Eye (tissue), 1 donor: ENCODE data around the gene SRPK3.
"Not testable (repeated sequence)": the region's sequence is repeated elsewhere in the genome, so short reads cannot be mapped to it uniquely, and the experiment has no call there.

Experiments used
- DNase-seq: peaks from one replicate; pipeline ENCODE4 v3.0.0-alpha.2; 2015

The SRPK3 gene

DNA sequence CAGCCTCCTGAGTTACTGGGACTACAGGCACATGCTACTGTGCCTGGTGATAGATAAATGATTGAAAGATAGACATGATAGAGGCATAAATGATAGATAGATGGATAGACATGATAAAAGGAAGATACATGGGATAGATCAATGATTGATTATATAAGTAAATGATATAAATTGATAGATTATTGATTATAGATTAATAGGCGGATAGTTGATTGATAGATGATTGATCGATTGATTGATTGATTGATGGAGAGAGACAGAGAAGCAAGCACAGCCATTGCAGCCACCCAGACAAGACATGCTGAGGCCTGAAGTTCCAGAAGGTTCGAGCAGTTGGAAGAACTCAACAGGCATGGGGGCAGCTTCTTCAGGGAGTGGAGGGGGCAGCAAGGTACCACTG lies 34.5 kb upstream of the SRPK3 start:
- no peak for DNase-seq

- DNase-seq: not testable (repeated sequence)
Measured at GRCh38 chrX:153746991-153747390, 33.9 kb upstream of the SRPK3 start.

DNA sequence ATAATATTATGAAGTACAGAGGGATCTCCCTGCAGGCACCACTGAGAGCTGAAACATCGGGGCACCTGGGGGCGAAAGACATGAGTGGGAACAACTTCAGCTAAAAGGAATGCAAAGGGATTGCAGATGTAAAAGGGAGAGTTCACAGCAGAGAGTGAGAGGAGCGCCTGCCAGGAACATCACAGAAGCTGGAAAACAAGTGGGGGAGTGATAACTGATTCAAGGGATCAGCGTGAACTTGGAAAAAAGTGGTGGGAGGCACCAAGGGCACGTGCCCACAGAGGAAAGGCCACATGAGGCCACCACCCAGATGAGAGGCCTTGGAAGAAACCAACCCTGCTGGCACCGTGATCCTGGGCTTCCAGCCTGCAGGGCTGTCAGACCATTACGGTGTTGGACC lies 31.8 kb upstream of the SRPK3 start:
- not testable (repeated sequence) for DNase-seq

- peak; percentile 29 for DNase-seq
Measured at GRCh38 chrX:153750127-153750774, 30.6 kb upstream of the SRPK3 start.

- DNase-seq: no peak
Measured at GRCh38 chrX:153755136-153755535, 25.7 kb upstream of the SRPK3 start.

DNA sequence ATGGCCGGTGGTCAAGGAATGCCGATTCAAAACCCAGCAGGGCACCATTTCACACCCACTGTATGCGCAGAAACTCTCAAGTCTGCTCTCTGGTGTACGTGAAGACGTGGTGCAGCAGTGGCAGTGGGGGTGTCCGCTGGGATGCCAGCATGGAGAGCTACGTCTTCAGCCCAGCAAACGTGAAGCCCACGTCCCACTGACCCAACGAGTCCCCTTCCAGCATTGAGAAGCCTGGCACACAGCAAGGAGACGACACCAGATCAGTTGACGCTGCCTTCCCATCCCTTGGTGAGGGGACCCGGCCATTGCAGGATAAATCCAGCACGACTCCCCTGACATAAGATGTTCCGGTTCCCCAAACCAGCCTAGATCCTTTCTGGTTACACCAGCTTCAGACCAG lies 19.0 kb upstream of the SRPK3 start:
- DNase-seq: no peak

DNA sequence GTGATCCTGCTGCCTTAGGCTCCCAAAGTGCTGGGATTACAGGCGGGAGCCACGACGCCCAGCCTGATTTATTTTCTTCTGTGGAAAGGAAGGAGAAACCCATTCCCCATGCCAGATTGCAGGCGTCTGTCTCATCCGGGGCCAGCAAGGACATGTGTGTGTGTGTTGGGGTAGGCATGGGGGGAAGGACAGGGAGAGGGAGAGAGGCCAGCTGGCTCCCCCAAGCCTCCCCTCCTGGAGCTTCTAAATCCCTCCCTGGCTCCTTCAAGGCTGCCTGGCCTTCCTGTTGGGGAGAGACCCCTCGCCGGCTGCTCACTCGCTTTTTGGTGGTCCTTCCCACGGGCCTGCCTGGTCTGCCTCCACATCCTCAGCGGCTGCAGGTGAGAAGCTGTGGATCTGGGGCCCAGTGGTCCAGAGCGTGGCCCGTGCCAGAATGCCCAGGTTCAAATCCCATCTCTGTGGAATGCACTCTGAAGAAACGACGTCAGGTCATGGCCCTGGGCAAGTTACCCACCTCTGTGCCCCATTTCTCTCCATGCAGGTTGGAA lies 18.1 kb upstream of the SRPK3 start:
- no peak for DNase-seq

DNA sequence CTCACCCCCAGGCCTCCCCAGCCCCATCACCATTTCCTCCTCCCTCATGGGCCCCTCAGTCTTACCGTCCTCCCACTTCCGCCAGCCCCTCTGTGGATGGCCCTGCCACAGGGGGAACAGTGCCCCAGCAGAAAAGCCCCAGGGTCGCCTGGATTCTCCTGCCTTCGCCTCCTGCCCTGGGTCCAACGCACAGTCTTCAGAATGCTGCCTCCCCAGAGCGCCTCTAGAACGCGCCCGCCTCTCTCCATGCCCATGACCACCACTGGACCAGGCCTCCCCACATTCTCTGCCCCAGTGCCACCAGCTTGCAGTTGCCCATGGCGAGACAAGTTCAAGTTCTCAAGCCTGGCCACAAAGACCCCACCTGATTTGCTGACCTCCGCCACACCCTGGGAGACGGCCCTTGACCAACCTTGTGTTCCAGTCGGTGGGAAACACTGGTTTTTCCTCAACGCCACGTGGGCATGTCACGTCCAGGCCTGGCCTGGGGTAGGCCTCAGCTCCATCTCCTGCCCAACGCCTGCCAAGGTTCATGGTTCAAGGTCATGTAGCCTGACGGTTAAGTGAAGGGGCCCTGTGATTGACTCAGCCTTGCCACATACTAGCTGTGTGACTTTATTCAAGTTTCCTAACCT lies 17.4 kb upstream of the SRPK3 start:
- no peak for DNase-seq

GRCh38 chrX:153763989-153764755 lies 16.7 kb upstream of the SRPK3 start, which contains the start of gene PLXNB3:
Gene PLXNB3 (plus strand): TSS chrX:153764249. CDS start chrX:153765536, 1,287 bp downstream.
- peak; percentile 76 for DNase-seq

DNA sequence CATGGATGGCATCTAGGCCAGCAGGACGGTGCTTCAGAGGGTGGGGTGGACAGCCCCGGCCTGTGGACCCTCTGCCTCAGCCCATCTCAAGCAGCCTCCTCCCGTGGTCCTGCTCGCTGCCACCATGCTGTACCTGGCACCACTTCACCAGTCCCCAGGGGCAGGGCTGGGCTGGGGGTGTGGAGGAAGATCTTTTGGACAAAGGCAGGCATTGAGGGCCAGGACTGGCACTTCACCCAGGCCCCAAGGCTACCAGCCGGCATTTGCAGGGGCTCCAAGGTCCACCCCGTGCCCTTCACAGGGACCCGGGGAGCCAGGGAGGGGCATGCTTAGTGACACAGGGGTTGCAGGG lies 16.1 kb upstream of the SRPK3 start:
- DNase-seq: no peak

DNA sequence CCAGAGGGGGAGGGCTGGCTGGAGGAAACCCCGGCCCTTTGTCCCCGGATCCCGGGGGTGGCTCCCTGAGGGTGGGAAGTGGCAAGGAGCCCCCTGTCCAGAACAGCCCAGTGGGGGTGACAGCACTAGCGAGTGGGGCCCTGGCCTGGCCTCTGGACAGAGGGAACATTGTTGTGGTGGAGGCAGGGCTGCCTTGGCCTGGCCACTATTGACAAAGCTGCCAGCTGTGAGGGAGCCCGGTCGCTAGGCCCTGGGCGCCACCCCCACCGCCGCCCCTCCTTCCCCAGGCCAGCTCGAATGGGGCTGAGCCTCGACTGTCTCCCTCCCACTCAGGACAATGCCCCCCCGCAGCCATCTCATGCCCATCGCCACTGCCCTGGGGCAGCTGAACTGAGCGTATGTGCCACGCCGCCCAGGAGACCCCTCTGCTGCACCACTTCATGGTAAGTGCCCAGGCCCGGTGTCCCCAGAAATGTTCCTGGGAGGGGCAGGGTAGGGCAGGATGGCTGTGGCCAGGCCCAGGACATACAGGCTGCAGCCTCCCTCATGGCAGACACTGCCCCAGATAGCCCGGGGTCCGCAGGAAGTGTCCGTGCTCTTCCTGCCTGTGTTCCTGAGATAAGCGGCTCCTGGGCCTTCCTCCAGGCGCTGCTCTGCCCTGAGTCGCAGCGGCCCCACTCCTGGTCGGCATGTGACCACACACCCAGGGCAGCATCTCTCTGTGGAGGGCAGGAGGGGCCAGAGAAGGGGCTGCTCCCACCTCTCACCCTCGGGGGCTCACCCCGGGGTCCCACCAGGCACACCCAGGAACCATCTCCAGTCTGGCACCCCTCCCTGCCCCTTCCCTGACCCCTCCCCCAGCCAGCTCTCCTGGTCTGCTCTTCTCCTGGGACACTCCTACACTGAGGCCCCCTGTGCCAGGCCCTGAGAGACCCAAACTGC lies 15.4 kb upstream of the SRPK3 start:
- DNase-seq: peak; percentile 13

GRCh38 chrX:153766098-153766817 lies 14.6 kb upstream of the SRPK3 start:
- DNase-seq: peak; percentile 70

DNA sequence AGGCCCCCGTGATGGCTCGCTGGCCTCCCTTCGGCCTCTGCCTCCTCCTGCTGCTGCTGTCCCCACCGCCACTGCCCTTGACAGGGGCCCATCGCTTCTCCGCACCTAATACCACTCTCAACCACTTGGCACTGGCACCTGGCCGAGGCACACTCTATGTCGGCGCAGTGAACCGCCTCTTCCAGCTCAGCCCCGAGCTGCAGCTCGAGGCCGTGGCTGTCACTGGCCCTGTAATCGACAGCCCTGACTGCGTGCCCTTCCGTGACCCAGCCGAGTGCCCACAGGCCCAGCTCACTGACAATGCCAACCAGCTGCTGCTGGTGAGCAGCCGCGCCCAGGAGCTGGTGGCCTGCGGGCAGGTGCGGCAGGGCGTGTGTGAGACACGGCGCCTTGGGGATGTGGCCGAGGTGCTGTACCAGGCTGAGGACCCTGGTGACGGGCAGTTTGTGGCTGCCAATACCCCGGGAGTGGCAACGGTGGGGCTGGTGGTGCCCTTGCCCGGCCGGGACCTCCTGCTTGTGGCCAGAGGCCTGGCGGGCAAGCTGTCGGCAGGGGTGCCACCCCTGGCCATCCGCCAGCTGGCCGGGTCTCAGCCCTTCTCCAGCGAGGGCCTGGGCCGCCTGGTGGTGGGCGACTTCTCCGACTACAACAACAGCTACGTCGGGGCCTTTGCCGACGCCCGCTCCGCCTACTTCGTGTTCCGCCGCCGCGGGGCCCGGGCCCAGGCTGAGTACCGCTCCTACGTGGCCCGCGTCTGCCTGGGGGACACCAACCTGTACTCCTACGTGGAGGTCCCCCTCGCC lies 13.8 kb upstream of the SRPK3 start:
- no peak for DNase-seq

DNA sequence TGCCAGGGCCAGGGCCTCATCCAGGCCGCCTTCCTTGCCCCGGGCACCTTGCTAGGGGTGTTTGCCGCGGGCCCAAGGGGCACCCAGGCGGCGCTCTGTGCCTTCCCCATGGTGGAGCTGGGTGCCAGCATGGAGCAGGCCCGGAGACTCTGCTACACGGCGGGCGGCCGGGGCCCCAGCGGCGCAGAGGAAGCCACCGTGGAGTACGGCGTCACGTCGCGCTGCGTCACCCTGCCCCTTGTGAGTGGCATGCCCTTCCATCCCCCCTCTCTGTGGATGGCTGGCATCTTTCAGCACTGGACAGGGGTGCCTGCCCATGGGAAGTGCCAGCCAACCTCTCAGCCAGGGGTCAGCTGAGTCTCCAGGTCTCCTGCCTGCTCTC lies 13.2 kb upstream of the SRPK3 start:
- no peak for DNase-seq

GRCh38 chrX:153768311-153769157 lies 12.3 kb upstream of the SRPK3 start:
- no peak for DNase-seq

DNA sequence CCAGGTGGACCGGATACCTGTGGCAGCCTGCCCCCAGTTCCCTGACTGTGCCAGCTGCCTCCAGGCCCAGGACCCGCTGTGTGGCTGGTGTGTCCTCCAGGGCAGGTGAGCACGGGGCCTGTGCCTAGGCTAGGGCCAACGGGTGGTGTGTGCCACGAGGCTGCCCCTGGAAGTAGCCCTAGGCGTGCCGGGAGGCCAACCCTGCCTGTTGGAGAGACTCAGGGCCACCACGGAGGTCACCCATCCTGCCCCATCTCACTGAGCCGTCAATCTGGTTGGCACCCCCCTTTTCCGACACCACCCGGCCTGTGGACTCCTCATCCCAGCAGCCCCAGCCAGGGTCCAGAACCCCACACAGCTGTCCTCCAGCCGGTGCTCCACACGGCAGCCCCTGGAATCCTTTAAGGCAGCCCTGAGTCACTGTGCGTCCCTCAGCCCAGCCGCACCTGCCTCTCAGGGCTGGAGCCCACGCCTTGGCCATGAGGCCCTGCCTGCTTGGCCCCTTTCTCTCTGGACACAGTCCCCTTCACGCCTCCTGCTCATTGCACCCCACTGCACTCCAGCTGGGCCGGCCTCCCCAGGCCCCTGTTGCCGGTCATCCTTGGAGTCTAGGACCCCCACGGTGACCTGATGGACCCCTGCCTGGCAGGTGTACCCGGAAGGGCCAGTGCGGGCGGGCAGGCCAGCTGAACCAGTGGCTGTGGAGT lies 11.5 kb upstream of the SRPK3 start:
- DNase-seq: no peak

DNA sequence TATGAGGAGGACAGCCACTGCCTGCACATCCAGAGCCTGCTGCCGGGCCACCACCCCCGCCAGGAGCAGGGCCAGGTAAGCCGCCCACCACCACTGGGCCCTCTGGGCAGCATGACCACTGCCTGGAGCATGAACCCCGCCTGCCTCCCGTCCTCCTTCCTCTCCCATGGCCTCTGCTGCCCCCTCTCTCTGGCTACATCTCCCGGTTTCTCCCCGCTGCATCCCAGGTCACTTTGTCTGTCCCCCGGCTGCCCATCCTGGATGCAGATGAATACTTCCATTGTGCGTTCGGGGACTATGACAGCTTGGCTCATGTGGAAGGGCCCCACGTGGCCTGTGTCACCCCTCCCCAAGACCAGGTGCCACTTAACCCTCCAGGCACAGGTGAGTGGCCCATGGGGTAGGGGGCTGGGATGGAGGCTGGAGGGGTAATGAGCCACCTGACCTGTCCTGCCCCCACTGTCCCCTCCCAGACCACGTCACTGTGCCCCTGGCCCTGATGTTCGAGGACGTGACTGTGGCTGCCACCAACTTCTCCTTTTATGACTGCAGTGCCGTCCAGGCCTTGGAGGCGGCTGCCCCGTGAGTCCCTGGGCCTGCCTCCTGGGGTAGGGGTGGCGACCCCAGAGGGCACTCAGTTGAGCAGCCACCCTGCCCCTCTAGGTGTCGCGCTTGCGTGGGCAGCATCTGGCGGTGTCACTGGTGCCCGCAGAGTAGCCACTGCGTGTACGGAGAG lies 10.8 kb upstream of the SRPK3 start:
- DNase-seq: no peak

DNA sequence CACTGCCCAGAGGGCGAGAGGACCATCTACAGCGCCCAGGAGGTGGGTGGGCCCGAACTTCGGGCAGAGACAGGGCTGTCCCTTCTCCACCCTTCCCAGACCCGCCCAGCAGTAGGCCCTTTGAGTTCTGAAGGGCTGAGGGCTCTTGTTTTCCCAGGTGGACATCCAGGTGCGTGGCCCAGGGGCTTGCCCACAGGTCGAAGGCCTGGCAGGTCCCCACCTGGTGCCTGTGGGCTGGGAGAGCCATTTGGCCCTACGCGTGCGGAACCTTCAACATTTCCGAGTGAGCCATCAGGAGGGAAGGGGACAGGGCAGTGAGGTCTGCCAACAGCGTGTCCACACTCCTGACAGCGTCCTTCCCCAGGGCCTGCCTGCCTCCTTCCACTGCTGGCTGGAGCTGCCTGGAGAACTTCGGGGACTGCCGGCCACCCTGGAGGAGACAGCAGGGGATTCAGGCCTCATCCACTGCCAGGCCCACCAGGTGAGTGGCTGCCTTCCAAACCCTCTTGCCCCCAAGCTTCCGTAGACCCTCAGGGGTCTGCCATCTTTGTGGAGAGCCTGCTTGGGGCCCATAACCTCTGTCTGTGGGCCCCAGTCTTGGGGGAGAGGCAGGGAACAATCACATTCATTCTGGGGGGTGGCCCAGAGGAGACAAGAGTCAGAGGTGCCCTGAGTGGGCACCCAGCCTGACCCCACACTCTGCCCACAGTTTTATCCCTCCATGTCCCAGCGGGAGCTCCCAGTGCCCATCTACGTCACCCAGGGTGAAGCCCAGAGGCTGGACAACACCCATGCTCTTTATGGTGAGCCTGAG lies 10.0 kb upstream of the SRPK3 start:
- no peak for DNase-seq
